Measurements from ENCODE around the gene RALGAPA1.

- no peak for TF ChIP-seq TAF1 (IDR thresholded peaks at IDR 0.05; ENCODE audit: borderline replicate concordance, low read depth, low read length)
- no peak for TF ChIP-seq RAD21 (IDR thresholded peaks at IDR 0.05; ENCODE audit: low read length)
- TF ChIP-seq MAX (IDR thresholded peaks at IDR 0.05; ENCODE audit: low read depth): no peak
- no peak for TF ChIP-seq POLR2AphosphoS5 (IDR thresholded peaks at IDR 0.05; ENCODE audit: low read depth, low read length)
- TF ChIP-seq YY1 (IDR thresholded peaks at IDR 0.05; ENCODE audit: low read depth): no peak
- TF ChIP-seq SMC3 (IDR thresholded peaks at IDR 0.05; ENCODE audit: low read depth, low read length): no peak
- TF ChIP-seq CTCF (IDR thresholded peaks at IDR 0.05): no peak
- no peak for TF ChIP-seq EZH2phosphoT487 (IDR thresholded peaks at IDR 0.05; ENCODE audit: borderline replicate concordance, low read depth)
Observed at GRCh38 chr14:35727764-35728163, 81.3 kb downstream of the RALGAPA1 start.
